GM12878 (cell line): ENCODE results near the gene TBC1D12. TPM values are rescaled to one million over a fixed set of nuclear protein-coding genes. Genes with fewer than 3 reads are reported as not detected.

Experiments
- BHLHE40 ChIP-seq, 2 experiments: fragments of 450-650 bp in 1 of 2; IDR thresholded peaks; 2 replicates each; pipeline ENCODE4 v1.6.1; 2011 to 2017; ENCODE audit warnings: low read depth in 2 of 2, borderline replicate concordance in 1 of 2, improper control_type of control experiment in 1 of 2, low read length in 1 of 2, mild to moderate bottlenecking in 1 of 2
- CBFB ChIP-seq: IDR thresholded peaks from 2 replicates; pipeline ENCODE4 v1.6.1; 2016; ENCODE audit warnings: antibody characterized with exemption, low read depth
- CTCF ChIP-seq, 3 experiments: IDR thresholded peaks in 2 of 3; conservative IDR thresholded peaks in 1 of 3; 2 replicates each; pipeline ENCODE4 v1.5.1; 2011; ENCODE audit warnings: low read depth in 3 of 3, low read length in 3 of 3, mild to moderate bottlenecking in 3 of 3, control low read depth in 2 of 3, moderate library complexity in 2 of 3, inconsistent platforms in 1 of 3, mixed read lengths in 1 of 3; ENCODE audit not compliant: control insufficient read depth in 2 of 3, insufficient read depth in 1 of 3; ENCODE audit errors: extremely low read depth in 1 of 3
- EP300 ChIP-seq, 2 experiments: fragments of 150-350 bp in 1 of 2; IDR thresholded peaks; 2 replicates each; pipeline ENCODE4 v1.6.1; 2011 to 2012; ENCODE audit warnings: low read depth in 2 of 2, low read length in 2 of 2, borderline replicate concordance in 1 of 2, improper control_type of control experiment in 1 of 2, inconsistent platforms in 1 of 2; ENCODE audit not compliant: control insufficient read depth in 1 of 2
- ETV6 ChIP-seq, 2 experiments: fragments of 450-650 bp in 1 of 2; IDR thresholded peaks in 1 of 2; conservative IDR thresholded peaks in 1 of 2; 2 replicates each; pipeline ENCODE4 v1.6.1; 2014; ENCODE audit warnings: antibody characterized with exemption in 1 of 2, borderline replicate concordance in 1 of 2, low read depth in 1 of 2, mild to moderate bottlenecking in 1 of 2, moderate library complexity in 1 of 2
- FOS ChIP-seq: IDR thresholded peaks from 3 replicates; pipeline ENCODE4 v1.6.1; 2011; ENCODE audit warnings: borderline replicate concordance; ENCODE audit not compliant: insufficient read length; ENCODE audit errors: extremely low read depth
- KDM1A ChIP-seq: fragments of 200-600 bp; sonication (generic); IDR thresholded peaks from 2 replicates; pipeline ENCODE4 v1.6.1; 2016; ENCODE audit warnings: borderline replicate concordance
- MEF2B ChIP-seq: fragments of 450-650 bp; IDR thresholded peaks from 2 replicates; pipeline ENCODE4 v1.6.1; 2018; ENCODE audit warnings: mild to moderate bottlenecking, moderate library complexity; ENCODE audit not compliant: partially characterized antibody, poor library complexity, severe bottlenecking
- MLLT1 ChIP-seq: fragments of 450-650 bp; IDR thresholded peaks from 2 replicates; pipeline ENCODE4 v1.6.1; 2016; ENCODE audit warnings: mild to moderate bottlenecking
- MXI1 ChIP-seq: fragments of 150-350 bp; IDR thresholded peaks from 2 replicates; pipeline ENCODE4 v1.6.1; 2011; ENCODE audit warnings: low read depth, mild to moderate bottlenecking, inconsistent platforms, low read length, improper control_type of control experiment
- NFYB ChIP-seq: IDR thresholded peaks from 2 replicates; pipeline ENCODE4 v1.6.1; 2011; ENCODE audit warnings: low read depth, mild to moderate bottlenecking, low read length, improper control_type of control experiment, moderate library complexity; ENCODE audit not compliant: insufficient read depth
- RAD21 ChIP-seq: IDR thresholded peaks from 2 replicates; pipeline ENCODE4 v1.6.1; 2011; ENCODE audit warnings: mild to moderate bottlenecking, low read depth, low read length, moderate library complexity; ENCODE audit not compliant: insufficient read depth
- RELA ChIP-seq: fragments of 450-650 bp; IDR thresholded peaks from 2 replicates; pipeline ENCODE4 v1.8.0; 2014; ENCODE audit warnings: borderline replicate concordance; ENCODE audit not compliant: partially characterized antibody
- SIX5 ChIP-seq: IDR thresholded peaks from 2 replicates; pipeline ENCODE4 v1.6.1; 2011; ENCODE audit warnings: mild to moderate bottlenecking, low read depth, low read length, moderate library complexity; ENCODE audit not compliant: severe bottlenecking
- SMARCA5 ChIP-seq: fragments of 450-650 bp; IDR thresholded peaks from 2 replicates; pipeline ENCODE4 v1.6.1; 2017; ENCODE audit warnings: mild to moderate bottlenecking
- STAT3 ChIP-seq: IDR thresholded peaks from 2 replicates; pipeline ENCODE4 v1.6.1; 2011; ENCODE audit warnings: low read depth, low read length, improper control_type of control experiment
- TAF1 ChIP-seq: IDR thresholded peaks from 2 replicates; pipeline ENCODE4 v1.6.1; 2011; ENCODE audit warnings: mild to moderate bottlenecking, low read depth, low read length, borderline replicate concordance
- WRNIP1 ChIP-seq: IDR thresholded peaks from 2 replicates; pipeline ENCODE4 v1.6.1; 2011; ENCODE audit warnings: low read depth, low read length, improper control_type of control experiment, borderline replicate concordance
- ZNF384 ChIP-seq: IDR thresholded peaks from 2 replicates; pipeline ENCODE4 v1.6.1; 2012; ENCODE audit warnings: low read depth, mild to moderate bottlenecking, low read length, improper control_type of control experiment, borderline replicate concordance
- ZSCAN29 ChIP-seq: fragments of 450-650 bp; IDR thresholded peaks from 2 replicates; pipeline ENCODE4 v1.6.1; 2017; ENCODE audit warnings: mild to moderate bottlenecking, moderate library complexity
- polyA plus RNA-seq, 11 experiments: library from polyadenylated mRNA; depleted of rRNA in 4 of 11; unstranded in 6 of 11; stranded (reverse) in 5 of 11; fragments of >200 nt; fragmentation: Nextera tagmentation in 4 of 11; fragmentation: Illumina TruSeq in 1 of 11; extraction: Ambion mirVana in 4 of 11; extraction: Trizol in 1 of 11; gene quantifications; 1 replicate in 1 of 11; 2 replicates in 10 of 11; pipeline versions ENCODE4 v1.2.1 to v1.2.3, GENCODE V29; 2011 to 2016; ENCODE audit warnings: inconsistent platforms in 2 of 11, missing spikeins in 2 of 11, low read depth in 1 of 11
- total RNA-seq, 4 experiments: library from RNA; depleted of rRNA in 3 of 4; stranded (reverse); fragments of >200 nt in 3 of 4; fragmentation: Illumina TruSeq in 1 of 4; extraction: Trizol in 1 of 4; gene quantifications; 2 replicates each; pipeline versions ENCODE4 v1.2.1 to v1.2.3, GENCODE V29; 2013 to 2021
- TF ChIP-seq, protein P1 (sequence below): IDR thresholded peaks from 2 replicates; pipeline ENCODE4 v1.6.1; 2012; ENCODE audit warnings: mild to moderate bottlenecking, low read depth, low read length
- TF ChIP-seq, protein P2 (sequence below): IDR thresholded peaks from 2 replicates; pipeline ENCODE4 v1.6.1; 2012; ENCODE audit warnings: low read depth, low read length, improper control_type of control experiment

The TBC1D12 gene
- total and polyA plus RNA-seq, 10 of the 15 experiments (the other 5 are each of a cell fraction or from before 2014, with no cell fraction given), result 2.6 to 7.5 (median 3.8) TPM

DNA sequence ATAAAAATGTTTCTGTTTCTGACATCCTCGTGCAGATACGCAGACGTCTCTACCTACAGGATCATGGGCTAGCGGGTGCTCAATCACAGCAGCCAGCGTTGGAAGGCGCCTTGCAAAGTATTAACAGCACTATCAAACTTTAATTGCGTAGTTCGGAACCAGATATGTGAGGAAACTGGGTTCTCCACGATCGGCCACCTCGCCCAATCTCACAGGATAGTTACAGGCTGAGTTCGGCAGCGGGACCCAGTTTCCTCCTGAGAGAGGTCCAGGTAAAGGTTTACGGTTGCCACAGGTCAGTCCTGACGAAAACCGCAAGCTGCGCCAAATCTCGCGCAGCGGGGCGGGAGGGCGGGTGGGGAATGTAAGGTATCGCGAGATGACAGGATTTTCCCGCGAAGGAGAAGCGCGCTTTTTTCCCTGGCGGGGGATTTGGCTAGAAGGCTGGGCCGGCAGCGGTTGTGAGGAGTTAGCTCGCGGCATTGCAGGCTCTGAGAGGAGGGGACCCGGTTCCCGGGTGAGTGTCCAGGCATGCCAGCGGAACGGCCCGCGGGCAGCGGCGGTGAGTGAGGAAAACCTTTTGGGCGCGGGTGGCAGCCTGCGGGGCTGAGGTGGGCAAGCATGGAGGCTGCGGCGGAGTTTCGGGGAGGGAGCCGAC is 143.2 kb downstream of the TBC1D12 start, which contains the start of gene HELLS (continued):
- TF ChIP-seq ETV6 (conservative IDR thresholded peaks at IDR 0.05 in 1 of 2, IDR thresholded peaks at IDR 0.05 in 1 of 2; ENCODE audit: borderline replicate concordance in 1 of 2, low read depth in 1 of 2) (no peak), BHLHE40 (IDR thresholded peaks at IDR 0.05; ENCODE audit: borderline replicate concordance in 1 of 2, low read depth in 2 of 2, low read length in 1 of 2) (peak in 1 of 2 experiments; percentile 9; a peak in 1 of 4 replicates), SMARCA5 (peak; percentile 69; the same call in 1 of the 2 replicates), EP300 (IDR thresholded peaks at IDR 0.05; ENCODE audit: borderline replicate concordance in 1 of 2, control insufficient read depth in 1 of 2, low read depth in 2 of 2, low read length in 2 of 2) (no peak), CBFB (peak; percentile 97), MLLT1 (no peak), RELA (no peak), MEF2B (no peak), WRNIP1 (no peak), MXI1 (peak; percentile 46; the same call in 1 of the 2 replicates), SIX5 (no peak), TAF1 (peak; percentile 70; the same call in 1 of the 2 replicates), NFYB (no peak), CTCF (IDR thresholded peaks at IDR 0.05 in 2 of 3, conservative IDR thresholded peaks at IDR 0.05 in 1 of 3; ENCODE audit: control insufficient read depth in 2 of 3, extremely low read depth in 1 of 3, insufficient read depth in 1 of 3, low read depth in 3 of 3, low read length in 3 of 3) (no peak), ZSCAN29 (no peak), ZNF384 (no peak), RAD21 (no peak), FOS (no peak), STAT3 (no peak), KDM1A (no peak)
- TF ChIP-seq, protein P1, sequence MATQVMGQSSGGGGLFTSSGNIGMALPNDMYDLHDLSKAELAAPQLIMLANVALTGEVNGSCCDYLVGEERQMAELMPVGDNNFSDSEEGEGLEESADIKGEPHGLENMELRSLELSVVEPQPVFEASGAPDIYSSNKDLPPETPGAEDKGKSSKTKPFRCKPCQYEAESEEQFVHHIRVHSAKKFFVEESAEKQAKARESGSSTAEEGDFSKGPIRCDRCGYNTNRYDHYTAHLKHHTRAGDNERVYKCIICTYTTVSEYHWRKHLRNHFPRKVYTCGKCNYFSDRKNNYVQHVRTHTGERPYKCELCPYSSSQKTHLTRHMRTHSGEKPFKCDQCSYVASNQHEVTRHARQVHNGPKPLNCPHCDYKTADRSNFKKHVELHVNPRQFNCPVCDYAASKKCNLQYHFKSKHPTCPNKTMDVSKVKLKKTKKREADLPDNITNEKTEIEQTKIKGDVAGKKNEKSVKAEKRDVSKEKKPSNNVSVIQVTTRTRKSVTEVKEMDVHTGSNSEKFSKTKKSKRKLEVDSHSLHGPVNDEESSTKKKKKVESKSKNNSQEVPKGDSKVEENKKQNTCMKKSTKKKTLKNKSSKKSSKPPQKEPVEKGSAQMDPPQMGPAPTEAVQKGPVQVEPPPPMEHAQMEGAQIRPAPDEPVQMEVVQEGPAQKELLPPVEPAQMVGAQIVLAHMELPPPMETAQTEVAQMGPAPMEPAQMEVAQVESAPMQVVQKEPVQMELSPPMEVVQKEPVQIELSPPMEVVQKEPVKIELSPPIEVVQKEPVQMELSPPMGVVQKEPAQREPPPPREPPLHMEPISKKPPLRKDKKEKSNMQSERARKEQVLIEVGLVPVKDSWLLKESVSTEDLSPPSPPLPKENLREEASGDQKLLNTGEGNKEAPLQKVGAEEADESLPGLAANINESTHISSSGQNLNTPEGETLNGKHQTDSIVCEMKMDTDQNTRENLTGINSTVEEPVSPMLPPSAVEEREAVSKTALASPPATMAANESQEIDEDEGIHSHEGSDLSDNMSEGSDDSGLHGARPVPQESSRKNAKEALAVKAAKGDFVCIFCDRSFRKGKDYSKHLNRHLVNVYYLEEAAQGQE, result no peak
- TF ChIP-seq, protein P2, sequence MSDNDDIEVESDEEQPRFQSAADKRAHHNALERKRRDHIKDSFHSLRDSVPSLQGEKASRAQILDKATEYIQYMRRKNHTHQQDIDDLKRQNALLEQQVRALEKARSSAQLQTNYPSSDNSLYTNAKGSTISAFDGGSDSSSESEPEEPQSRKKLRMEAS, result no peak
